Right lobe of liver (tissue), 6 donors: Measurements from ENCODE around the gene SLC25A15. TPM values are rescaled to one million over a fixed set of nuclear protein-coding genes. Genes with fewer than 3 reads are reported as not detected.

Experiments used
- ATAC-seq, 4 donors: fragments of 200-7000 bp; cut with Tn5 transposase; one replicate each; pipeline ENCODE4 v1.9.1; 2020; ENCODE audit warnings: mild to moderate bottlenecking in 4 of 4, moderate library complexity in 4 of 4
- DNase-seq, 3 donors: peaks; one replicate each; pipeline ENCODE4 v3.0.0-alpha.2; 2020
- H3K27ac ChIP-seq, 3 donors: fragments of 200-600 bp; one replicate each; pipeline ENCODE4 v1.8.0; 2022
- H3K27me3 ChIP-seq, 2 donors: fragments of 200-600 bp; one replicate each; pipeline ENCODE4 v1.8.0; 2022
- H3K36me3 ChIP-seq, 4 donors: fragments of 200-600 bp; sonication (generic) in 1 of 4; one replicate each; pipeline versions ENCODE4 v1.5.1 to v1.8.0; 2017 to 2022; ENCODE audit warnings: control low read depth in 1 of 4
- H3K4me1 ChIP-seq, 4 donors: fragments of 200-600 bp; sonication (generic) in 1 of 4; one replicate each; pipeline versions ENCODE4 v1.5.1 to v1.8.0; 2017 to 2022; ENCODE audit warnings: control low read depth in 1 of 4
- H3K4me3 ChIP-seq, 3 donors: fragments of 200-600 bp; one replicate each; pipeline ENCODE4 v1.8.0; 2022
- H3K9me3 ChIP-seq, 4 donors: fragments of 200-600 bp; sonication (generic) in 1 of 4; one replicate each; pipeline versions ENCODE4 v1.5.1 to v1.8.0; 2017 to 2022; ENCODE audit warnings: control low read depth in 1 of 4
- CTCF ChIP-seq, 4 donors: fragments of 200-600 bp in 3 of 4; fragments of 450-650 bp in 1 of 4; IDR thresholded peaks; one replicate each; pipeline versions ENCODE4 v1.5.1 to v1.8.0; 2016 to 2022; ENCODE audit warnings: antibody characterized with exemption in 4 of 4, mild to moderate bottlenecking in 2 of 4
- POLR2A ChIP-seq: fragments of 450-650 bp; IDR thresholded peaks from one replicate; pipeline ENCODE4 v1.6.1; 2017; ENCODE audit warnings: antibody characterized with exemption, mild to moderate bottlenecking
- WGBS: methylation state at CpG from one replicate; pipeline ENCODE4 v1.1.6; 2018; ENCODE audit warnings: low coverage, low lambda C conversion rate; ENCODE audit not compliant: insufficient coverage; ENCODE audit errors: missing lambda C conversion rate; 5-methylcytosine and 5-hydroxymethylcytosine counted together
- intact Hi-C, 2 donors: fragments of 100-400 bp; cut with DNase I; formaldehyde crosslinking; loops; one replicate each; pipeline versions ENCODE4 v1.11.2 to v1.14.1; 2022
- total RNA-seq, 6 experiments: library from RNA; depleted of rRNA in 2 of 6; stranded (reverse); fragments of >200 nt in 2 of 6; fragmentation: NEBNext Ultra II Directional in 3 of 6; extraction: Animal tissue kit (Norgen Biotek cat#: 25700) in 3 of 6; gene quantifications; one replicate each; pipeline versions ENCODE4 v1.1.0 to v1.2.4, GENCODE V29; 2016 to 2023
- donor health status: DM: no; HTN: yes; CAD: no.
- donor health status: DM: no; HTN: no; CAD: no.
- donor health status: DM: no; HTN: no; CAD: no.
- donor health status: DM: no; HTN: yes; CAD: no.
- donor health status: DM: no; HTN: yes; CAD: no.

SLC25A15 gene
- total RNA-seq, 6 experiments from 2014 or later, result 28.0 to 168 (median 79.9) TPM

DNA sequence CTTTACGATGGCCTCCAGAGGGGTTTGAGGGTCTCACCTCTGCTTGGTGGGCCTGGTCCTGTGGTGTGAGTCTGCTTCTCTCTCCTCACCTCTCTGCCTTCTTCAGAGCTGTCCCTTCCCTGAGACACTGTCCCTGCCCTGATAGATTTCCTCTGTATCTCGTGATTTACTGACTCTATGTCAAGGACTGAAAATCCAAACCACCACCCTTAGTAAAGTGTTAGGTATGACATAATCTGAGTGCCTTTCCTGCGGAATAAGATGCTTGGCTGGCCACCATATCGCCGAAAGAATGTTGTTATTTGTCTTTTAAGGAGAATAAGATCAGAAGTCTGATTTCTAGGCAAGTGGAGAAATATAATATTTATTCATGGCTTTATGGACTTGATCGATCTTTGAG is 7.2 kb downstream of the SLC25A15 start:
- intact Hi-C loops, result no loop called here
- Histone ChIP-seq H3K27ac (peak overlapping the region; percentile 22 to 100 (median 100)), H3K4me3 (no peak overlapping the region), H3K27me3 (no peaks in the 10 kb centered on the region), H3K4me1 (peaks cover 0 to 82% (median 24%) of the 10 kb centered on the region in 4 donors), H3K9me3 (no peaks in the 10 kb centered on the region), H3K36me3 (peaks cover 0 to 29% (median 1%) of the 10 kb centered on the region in 4 donors)
- WGBS, result 83% methylated on average over 6 of the region's 6 CpGs
- no peak for DNase-seq
- ATAC-seq, result no peak
- TF ChIP-seq POLR2A (no peak), CTCF (IDR thresholded peaks at IDR 0.05) (no peak)

DNA sequence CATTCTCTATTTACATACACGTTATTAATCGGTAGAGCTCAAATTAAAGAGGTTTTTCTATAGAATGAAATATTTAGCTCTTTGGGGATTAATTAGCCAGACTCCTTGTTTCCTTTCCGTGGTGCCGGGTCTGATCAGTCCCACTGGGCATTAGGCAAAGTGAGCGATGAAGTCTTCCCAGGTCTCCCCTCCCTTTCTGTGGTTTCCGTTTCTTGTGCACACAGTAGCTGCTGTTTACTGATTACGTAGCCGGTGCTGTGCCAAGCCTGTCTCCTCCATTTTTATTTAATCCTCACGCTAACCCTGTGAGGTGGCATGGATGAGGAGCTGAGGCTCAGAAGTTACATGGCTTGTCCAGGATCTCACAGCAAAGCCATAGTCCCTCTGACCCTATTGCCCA is 9.0 kb downstream of the SLC25A15 start:
- H3K36me3 ChIP-seq, result peaks cover 0 to 28% (median 1%) of the 10 kb centered on the region in 4 donors
- WGBS, result 17% methylated on average over 9 of the region's 9 CpGs
- H3K27ac ChIP-seq, result peak overlapping the region; percentile 79 to 100 (median 100)
- DNase-seq (peak in 1 of 3 donors; percentile 39), ATAC-seq (peak; percentile 27 to 60 (median 54))
- intact Hi-C loops, result no loop called here
- no peaks in the 10 kb centered on the region for H3K27me3 ChIP-seq
- H3K4me1 ChIP-seq, result peaks cover 0 to 80% (median 28%) of the 10 kb centered on the region in 4 donors
- H3K9me3 ChIP-seq, result no peaks in the 10 kb centered on the region
- TF ChIP-seq POLR2A (peak; percentile 37), CTCF (IDR thresholded peaks at IDR 0.05) (no peak)
- H3K4me3 ChIP-seq, result peak overlapping the region in 1 of 3 donors; percentile 1

DNA sequence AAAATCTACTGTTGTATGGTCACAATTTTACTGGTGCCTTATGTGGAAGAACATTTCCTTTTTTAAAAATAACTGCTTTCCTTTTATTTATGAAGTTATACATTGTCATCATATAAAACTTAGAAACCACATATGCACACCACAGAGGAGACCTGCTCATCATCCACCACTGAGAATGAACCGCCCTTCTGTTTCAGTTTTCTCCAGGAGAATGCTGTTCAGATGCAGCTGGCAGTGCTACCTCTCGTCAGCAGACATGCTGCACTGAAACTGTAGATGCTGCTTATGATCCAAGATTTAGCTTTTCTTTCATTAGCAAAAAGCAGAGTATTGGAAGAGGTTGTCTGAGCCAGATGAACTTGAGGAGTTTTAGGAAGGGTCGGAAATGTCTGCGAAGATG is 10.1 kb downstream of the SLC25A15 start:
- TF ChIP-seq POLR2A (no peak), CTCF (IDR thresholded peaks at IDR 0.05) (no peak)
- H3K9me3 ChIP-seq, result no peaks in the 10 kb centered on the region
- DNase-seq, result no peak
- peaks cover 0 to 80% (median 25%) of the 10 kb centered on the region in 4 donors for H3K4me1 ChIP-seq
- H3K27me3 ChIP-seq, result no peaks in the 10 kb centered on the region
- intact Hi-C loops, result no loop called here
- ATAC-seq, result no peak
- peaks cover 0 to 31% (median 1%) of the 10 kb centered on the region in 4 donors for H3K36me3 ChIP-seq
- H3K4me3 ChIP-seq, result no peak overlapping the region
- 91% methylated on average over 4 of the region's 4 CpGs for WGBS
- peak overlapping the region; percentile 79 to 100 (median 100) for H3K27ac ChIP-seq

DNA sequence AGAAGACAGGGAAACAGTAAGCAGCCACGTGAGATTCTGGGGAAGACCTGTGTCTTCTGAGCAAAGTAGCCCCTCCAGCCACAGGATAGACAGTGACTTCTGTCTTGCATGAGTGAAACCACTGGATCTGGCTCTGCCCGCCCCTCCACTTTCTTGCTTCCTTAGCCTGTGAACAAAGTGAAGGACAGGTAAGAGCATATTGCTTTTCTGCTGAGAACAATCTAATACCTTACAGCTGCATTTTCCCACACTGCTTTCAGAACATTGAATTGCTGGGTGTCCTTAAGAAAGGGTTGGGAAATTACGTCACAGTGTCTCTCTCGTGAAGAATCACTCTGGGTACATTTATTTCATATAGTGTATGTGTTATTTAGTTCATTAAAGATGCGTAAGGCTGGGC is 11.1 kb downstream of the SLC25A15 start:
- WGBS, result 73% methylated on average over 2 of the region's 5 CpGs
- no peak overlapping the region for H3K4me3 ChIP-seq
- TF ChIP-seq POLR2A (no peak), CTCF (IDR thresholded peaks at IDR 0.05) (no peak)
- H3K27me3 ChIP-seq, result no peaks in the 10 kb centered on the region
- H3K36me3 ChIP-seq, result peaks cover 0 to 38% (median 3%) of the 10 kb centered on the region in 4 donors
- DNase-seq (no peak), ATAC-seq (no peak)
- peaks cover 0 to 83% (median 25%) of the 10 kb centered on the region in 4 donors for H3K4me1 ChIP-seq
- H3K9me3 ChIP-seq, result no peaks in the 10 kb centered on the region
- intact Hi-C loops, result no loop called here
- peak overlapping the region; percentile 87 to 100 (median 100) for H3K27ac ChIP-seq
